ENCODE results near the gene SIGMAR1.

SIGMAR1 gene

GRCh38 chr9:34611811-34612787, 25.5 kb downstream of the SIGMAR1 start, which contains the start of gene RPP25L:
RPP25L (minus strand) TSS chr9:34612097; CDS start chr9:34611296, 801 bp downstream.
- H3K27ac Mint-ChIP-seq: peak within 1 kb of the TSS; percentile 94
- peaks cover 33% of the 10 kb centered on the region for H3K4me1 Mint-ChIP-seq (ENCODE audit: low read depth)
- H3K27me3 Mint-ChIP-seq: no peaks in the 10 kb centered on the region
- H3K9me3 Mint-ChIP-seq: no peaks in the 10 kb centered on the region
- peaks cover 47% of the 10 kb centered on the region for H3K36me3 Mint-ChIP-seq (ENCODE audit: low read depth)
- peak within 1 kb of the TSS; percentile 86 for H3K4me3 Mint-ChIP-seq
- intact Hi-C loops (cut with micrococcal nuclease): loop anchor here (1.0 kb wide), 2 partner anchors 22 to 154 kb away; partner anchors contain the start of genes DNAI1 and FAM219A

- intact Hi-C loops (cut with micrococcal nuclease): no loop called here
- H3K9me3 Mint-ChIP-seq: no peaks in the 10 kb centered on the region
- H3K36me3 Mint-ChIP-seq (ENCODE audit: low read depth): peaks cover 40% of the 10 kb centered on the region
- peak overlapping the region; percentile 94 for H3K27ac Mint-ChIP-seq
- no peaks in the 10 kb centered on the region for H3K27me3 Mint-ChIP-seq
- peak overlapping the region; percentile 86 for H3K4me3 Mint-ChIP-seq
- peaks cover 33% of the 10 kb centered on the region for H3K4me1 Mint-ChIP-seq (ENCODE audit: low read depth)
Observed at GRCh38 chr9:34611251-34611810, 26.3 kb downstream of the SIGMAR1 start.

GRCh38 chr9:34610434-34611206, 27.0 kb downstream of the SIGMAR1 start:
- intact Hi-C loops (cut with micrococcal nuclease): no loop called here
- H3K27ac Mint-ChIP-seq: no peak overlapping the region
- peaks cover 33% of the 10 kb centered on the region for H3K4me1 Mint-ChIP-seq (ENCODE audit: low read depth)
- H3K4me3 Mint-ChIP-seq: peak overlapping the region; percentile 86
- H3K27me3 Mint-ChIP-seq: no peaks in the 10 kb centered on the region
- H3K9me3 Mint-ChIP-seq: no peaks in the 10 kb centered on the region
- peaks cover 33% of the 10 kb centered on the region for H3K36me3 Mint-ChIP-seq (ENCODE audit: low read depth)

GRCh38 chr9:34607331-34607730, 30.3 kb downstream of the SIGMAR1 start:
- H3K4me3 Mint-ChIP-seq: no peak overlapping the region
- peaks cover 10% of the 10 kb centered on the region for H3K36me3 Mint-ChIP-seq (ENCODE audit: low read depth)
- peaks cover 18% of the 10 kb centered on the region for H3K4me1 Mint-ChIP-seq (ENCODE audit: low read depth)
- H3K27me3 Mint-ChIP-seq: peaks cover 12% of the 10 kb centered on the region
- no peaks in the 10 kb centered on the region for H3K9me3 Mint-ChIP-seq
- H3K27ac Mint-ChIP-seq: no peak overlapping the region
- intact Hi-C loops (cut with micrococcal nuclease): no loop called here

- Mint-ChIP-seq H3K4me1 (ENCODE audit: low read depth) (peaks cover 15% of the 10 kb centered on the region), H3K9me3 (no peaks in the 10 kb centered on the region), H3K36me3 (ENCODE audit: low read depth) (peaks cover 8% of the 10 kb centered on the region), H3K27ac (no peak overlapping the region), H3K4me3 (no peak overlapping the region), H3K27me3 (peaks cover 14% of the 10 kb centered on the region)
- intact Hi-C loops (cut with micrococcal nuclease): no loop called here
Observed at GRCh38 chr9:34606905-34607304, 30.7 kb downstream of the SIGMAR1 start.

- intact Hi-C loops (cut with micrococcal nuclease): no loop called here
- Mint-ChIP-seq H3K4me1 (ENCODE audit: low read depth) (peaks cover 10% of the 10 kb centered on the region), H3K4me3 (no peak overlapping the region)
Observed at GRCh38 chr9:34606190-34606589, 31.4 kb downstream of the SIGMAR1 start.

GRCh38 chr9:34603610-34604231, 33.9 kb downstream of the SIGMAR1 start:
- Mint-ChIP-seq H3K36me3 (ENCODE audit: low read depth) (no peaks in the 10 kb centered on the region), H3K4me3 (no peak overlapping the region), H3K27ac (no peak overlapping the region), H3K4me1 (ENCODE audit: low read depth) (no peaks in the 10 kb centered on the region), H3K27me3 (peaks cover 26% of the 10 kb centered on the region), H3K9me3 (no peaks in the 10 kb centered on the region)
- intact Hi-C loops (cut with micrococcal nuclease): loop anchor here (1.0 kb wide), 2 partner anchors 41 to 55 kb away; no protein-coding TSS in a partner anchor

More at GRCh38 chr9:34606190-34606589, 31.4 kb downstream of the SIGMAR1 start:
- Mint-ChIP-seq H3K27me3 (peaks cover 20% of the 10 kb centered on the region), H3K27ac (no peak overlapping the region), H3K9me3 (no peaks in the 10 kb centered on the region), H3K36me3 (ENCODE audit: low read depth) (peaks cover under 1% of the 10 kb centered on the region)

- Mint-ChIP-seq H3K36me3 (ENCODE audit: low read depth) (no peaks in the 10 kb centered on the region), H3K27me3 (peaks cover 32% of the 10 kb centered on the region), H3K27ac (no peak overlapping the region), H3K4me1 (ENCODE audit: low read depth) (no peaks in the 10 kb centered on the region), H3K4me3 (no peak overlapping the region), H3K9me3 (no peaks in the 10 kb centered on the region)
- intact Hi-C loops (cut with micrococcal nuclease): no loop called here
Observed at GRCh38 chr9:34601937-34602573, 35.5 kb downstream of the SIGMAR1 start.

GRCh38 chr9:34600908-34601307, 36.7 kb downstream of the SIGMAR1 start:
- H3K27me3 Mint-ChIP-seq: peaks cover 40% of the 10 kb centered on the region
- no peaks in the 10 kb centered on the region for H3K36me3 Mint-ChIP-seq (ENCODE audit: low read depth)
- no peaks in the 10 kb centered on the region for H3K4me1 Mint-ChIP-seq (ENCODE audit: low read depth)
- H3K27ac Mint-ChIP-seq: no peak overlapping the region
- intact Hi-C loops (cut with micrococcal nuclease): no loop called here
- H3K9me3 Mint-ChIP-seq: no peaks in the 10 kb centered on the region
- no peak overlapping the region for H3K4me3 Mint-ChIP-seq

- no peaks in the 10 kb centered on the region for H3K36me3 Mint-ChIP-seq (ENCODE audit: low read depth)
- peaks cover 33% of the 10 kb centered on the region for H3K27me3 Mint-ChIP-seq
- no peaks in the 10 kb centered on the region for H3K4me1 Mint-ChIP-seq (ENCODE audit: low read depth)
- no peaks in the 10 kb centered on the region for H3K9me3 Mint-ChIP-seq
- no peak overlapping the region for H3K4me3 Mint-ChIP-seq
- H3K27ac Mint-ChIP-seq: no peak overlapping the region
- intact Hi-C loops (cut with micrococcal nuclease): no loop called here
Observed at GRCh38 chr9:34599546-34599945, 38.0 kb downstream of the SIGMAR1 start.

- Mint-ChIP-seq H3K4me3 (no peak overlapping the region), H3K4me1 (ENCODE audit: low read depth) (peaks cover 41% of the 10 kb centered on the region), H3K27me3 (peaks cover 64% of the 10 kb centered on the region), H3K9me3 (no peaks in the 10 kb centered on the region), H3K27ac (no peak overlapping the region), H3K36me3 (ENCODE audit: low read depth) (no peaks in the 10 kb centered on the region)
- intact Hi-C loops (cut with micrococcal nuclease): loop anchor here (5.0 kb wide), 1 partner anchor 157 kb away; no protein-coding TSS in a partner anchor
Observed at GRCh38 chr9:34594177-34594576, 43.4 kb downstream of the SIGMAR1 start.

GRCh38 chr9:34592895-34593601, 44.5 kb downstream of the SIGMAR1 start:
- intact Hi-C loops (cut with micrococcal nuclease): loop anchor here (5.0 kb wide), 1 partner anchor 156 kb away; no protein-coding TSS in a partner anchor
- H3K4me1 Mint-ChIP-seq (ENCODE audit: low read depth): peaks cover 48% of the 10 kb centered on the region
- no peaks in the 10 kb centered on the region for H3K36me3 Mint-ChIP-seq (ENCODE audit: low read depth)
- H3K4me3 Mint-ChIP-seq: no peak overlapping the region
- peaks cover 73% of the 10 kb centered on the region for H3K27me3 Mint-ChIP-seq
- H3K27ac Mint-ChIP-seq: peak overlapping the region; percentile 6
- no peaks in the 10 kb centered on the region for H3K9me3 Mint-ChIP-seq

Measured in dendritic cell treated with granulocyte-macrophage colony-stimulating factor and Interleukin-4, amounts not matched to agents 40 ng/mL and 50 ng/mL, for 4 days (primary cell).